ENCODE data around the gene CHD8. TPM values are rescaled to one million over a fixed set of nuclear protein-coding genes. Genes with fewer than 3 reads are reported as not detected.
A peak's percentile ranks its signal among the peaks of the same experiment; 100 is the strongest.

The CHD8 gene
- 10 to 100 TPM; 40.6 to 65.6 (median 54.7) TPM for total RNA-seq

DNA sequence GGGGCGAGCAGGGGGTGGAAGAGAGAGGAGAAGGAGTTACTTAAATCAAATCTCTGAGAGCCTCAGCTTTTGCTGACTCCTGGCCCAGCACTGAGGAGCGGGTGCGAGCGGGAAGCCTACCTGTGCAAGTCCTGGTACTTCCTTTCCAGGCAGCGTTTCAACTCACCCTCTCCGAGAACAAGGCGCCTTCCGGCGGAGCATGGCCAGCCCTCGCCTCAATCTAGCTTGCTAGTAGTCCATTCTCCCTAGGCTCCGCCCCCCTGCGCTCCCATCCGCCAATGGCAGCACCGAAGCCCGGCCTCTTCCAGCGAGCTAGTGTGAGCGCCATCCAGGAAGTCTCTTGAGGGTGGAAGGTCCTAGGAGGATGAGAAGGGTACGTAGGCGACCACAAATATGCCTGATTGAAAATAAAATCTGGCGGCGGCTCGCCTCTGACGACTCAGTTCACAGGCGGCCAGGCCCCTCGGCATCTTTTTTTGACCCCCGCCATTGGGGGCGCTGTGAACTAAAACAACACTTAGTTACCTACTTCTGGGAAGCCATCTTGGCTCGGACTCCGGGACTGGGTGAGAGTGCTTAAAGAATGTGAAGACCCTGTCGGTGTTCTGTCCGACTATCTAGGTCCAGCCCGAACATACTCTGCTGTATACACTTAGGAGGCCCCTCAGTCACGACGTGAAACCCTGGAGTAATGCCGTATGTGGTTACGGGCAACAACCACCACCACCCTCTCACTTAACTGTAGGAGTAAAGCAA is at the start of gene CHD8:
Gene CHD8, minus strand, starts transcription at position 212 of the 756 bp plus-strand sequence. CDS start 24,480 bp downstream, outside the sequence.
- ATAC-seq (ENCODE audit: low FRiP score) (peak; percentile 100), DNase-seq (ENCODE audit: low spot score) (peak; percentile 94)
- TF ChIP-seq, protein P1, sequence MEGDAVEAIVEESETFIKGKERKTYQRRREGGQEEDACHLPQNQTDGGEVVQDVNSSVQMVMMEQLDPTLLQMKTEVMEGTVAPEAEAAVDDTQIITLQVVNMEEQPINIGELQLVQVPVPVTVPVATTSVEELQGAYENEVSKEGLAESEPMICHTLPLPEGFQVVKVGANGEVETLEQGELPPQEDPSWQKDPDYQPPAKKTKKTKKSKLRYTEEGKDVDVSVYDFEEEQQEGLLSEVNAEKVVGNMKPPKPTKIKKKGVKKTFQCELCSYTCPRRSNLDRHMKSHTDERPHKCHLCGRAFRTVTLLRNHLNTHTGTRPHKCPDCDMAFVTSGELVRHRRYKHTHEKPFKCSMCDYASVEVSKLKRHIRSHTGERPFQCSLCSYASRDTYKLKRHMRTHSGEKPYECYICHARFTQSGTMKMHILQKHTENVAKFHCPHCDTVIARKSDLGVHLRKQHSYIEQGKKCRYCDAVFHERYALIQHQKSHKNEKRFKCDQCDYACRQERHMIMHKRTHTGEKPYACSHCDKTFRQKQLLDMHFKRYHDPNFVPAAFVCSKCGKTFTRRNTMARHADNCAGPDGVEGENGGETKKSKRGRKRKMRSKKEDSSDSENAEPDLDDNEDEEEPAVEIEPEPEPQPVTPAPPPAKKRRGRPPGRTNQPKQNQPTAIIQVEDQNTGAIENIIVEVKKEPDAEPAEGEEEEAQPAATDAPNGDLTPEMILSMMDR (IDR thresholded peaks at IDR 0.05), result peak in 1 of 3 donors; percentile 2

DNA sequence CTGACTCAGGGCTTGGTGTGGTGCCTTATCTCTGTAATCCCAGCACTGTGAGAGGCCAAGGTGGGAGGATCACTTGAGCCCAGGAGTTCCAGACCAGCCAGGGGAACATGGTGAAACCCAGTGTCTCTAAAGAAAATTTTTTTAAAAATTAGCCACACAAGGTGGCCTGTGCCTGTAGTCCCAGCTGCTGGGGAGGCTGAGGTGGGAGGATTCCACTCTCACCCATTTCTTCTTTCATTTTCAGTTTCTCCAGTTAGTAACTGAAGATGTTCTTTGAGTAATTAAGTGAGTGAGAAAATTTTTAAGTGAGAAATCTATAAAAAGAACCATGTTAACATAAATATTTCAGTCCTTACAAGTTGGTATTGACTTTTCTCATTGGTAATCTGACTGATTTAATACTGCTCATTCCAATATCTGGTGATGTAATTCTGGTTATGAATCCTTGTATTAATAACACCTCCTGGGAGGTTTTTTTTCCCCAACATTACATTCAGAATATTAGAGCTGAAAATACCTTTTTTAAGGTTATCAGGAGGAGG is 49.2 kb upstream of the CHD8 start:
- no peak for DNase-seq (ENCODE audit: low spot score)
- TF ChIP-seq, protein P1 (IDR thresholded peaks at IDR 0.05), result no peak
- ATAC-seq (ENCODE audit: low FRiP score), result no peak

GRCh38 chr14:21503376-21503775 is 47.5 kb upstream of the CHD8 start:
- TF ChIP-seq, protein P1 (IDR thresholded peaks at IDR 0.05), result no peak
- no peak for ATAC-seq (ENCODE audit: low FRiP score)
- no peak for DNase-seq (ENCODE audit: low spot score)

DNA sequence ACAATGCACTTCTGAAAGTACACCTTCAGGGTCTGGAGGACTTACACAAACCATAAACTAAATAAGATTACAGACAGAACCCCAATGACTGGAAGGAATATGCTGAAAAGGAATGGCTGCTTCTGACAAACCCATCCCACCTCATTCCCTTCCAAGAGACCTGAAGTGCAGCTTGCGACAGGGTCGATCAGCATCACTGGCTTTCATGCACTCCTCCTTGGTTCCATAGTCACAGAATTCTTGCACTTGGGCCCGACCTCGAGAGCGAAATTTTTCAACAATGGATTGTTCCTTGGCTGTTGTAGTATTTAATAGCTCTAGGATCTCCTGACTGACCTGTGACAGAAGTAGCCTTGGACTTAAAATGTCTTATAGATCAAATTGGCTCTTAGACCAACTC is 45.6 kb upstream of the CHD8 start:
- ATAC-seq (ENCODE audit: low FRiP score) (no peak), DNase-seq (ENCODE audit: low spot score) (no peak)
- TF ChIP-seq, protein P1 (IDR thresholded peaks at IDR 0.05), result no peak

- TF ChIP-seq, protein P1 (IDR thresholded peaks at IDR 0.05), result peak in 1 of 3 donors; percentile 17
- no peak for DNase-seq (ENCODE audit: low spot score)
- no peak for ATAC-seq (ENCODE audit: low FRiP score)
These were observed 42.9 kb upstream of the CHD8 start for GRCh38 chr14:21498540-21499526.

- TF ChIP-seq, protein P1 (IDR thresholded peaks at IDR 0.05), result no peak
- no peak for ATAC-seq (ENCODE audit: low FRiP score)
- DNase-seq (ENCODE audit: low spot score), result no peak
These were observed 40.5 kb upstream of the CHD8 start for GRCh38 chr14:21496453-21496852.
